Stimulated activated CD4-positive, alpha-beta T cell treated with anti-CD3 and anti-CD28 coated beads, Interleukin-15, amount 100 ng/mL, for 24 hours (primary cell): ENCODE results near the gene ZNF202.
A peak's percentile ranks its signal among the peaks of the same experiment; 100 is the strongest.
"Not testable (repeated sequence)": the region's sequence is repeated elsewhere in the genome, so short reads cannot be mapped to it uniquely, and the experiment has no call there.

Experiments used
- DNase-seq: peaks from one replicate; pipeline ENCODE4 v3.0.0-alpha.2; 2020

The ZNF202 gene

GRCh38 chr11:123741159-123742030, at the start of gene ZNF202:
ZNF202 (minus strand) TSS chr11:123741660; CDS start chr11:123730888, 10,772 bp downstream.
- peak; percentile 95 for DNase-seq

- no peak for DNase-seq
Observed at GRCh38 chr11:123783536-123783935, 42.1 kb upstream of the ZNF202 start.

- DNase-seq: no peak
Observed at GRCh38 chr11:123778511-123778910, 37.1 kb upstream of the ZNF202 start.

GRCh38 chr11:123775715-123776549, 34.5 kb upstream of the ZNF202 start:
- DNase-seq: no peak

GRCh38 chr11:123775289-123775688, 33.8 kb upstream of the ZNF202 start:
- DNase-seq: no peak

GRCh38 chr11:123773959-123774358, 32.5 kb upstream of the ZNF202 start:
- DNase-seq: no peak

GRCh38 chr11:123773026-123773425, 31.6 kb upstream of the ZNF202 start:
- no peak for DNase-seq

- no peak for DNase-seq
Observed at GRCh38 chr11:123771664-123772063, 30.2 kb upstream of the ZNF202 start.

- DNase-seq: no peak
Observed at GRCh38 chr11:123770712-123771111, 29.3 kb upstream of the ZNF202 start.

- DNase-seq: no peak
Observed at GRCh38 chr11:123765601-123766000, 24.1 kb upstream of the ZNF202 start.

GRCh38 chr11:123762422-123762821, 21.0 kb upstream of the ZNF202 start:
- no peak for DNase-seq

GRCh38 chr11:123760894-123761293, 19.4 kb upstream of the ZNF202 start:
- DNase-seq: no peak

GRCh38 chr11:123757976-123758375, 16.5 kb upstream of the ZNF202 start:
- no peak for DNase-seq

GRCh38 chr11:123755813-123756212, 14.4 kb upstream of the ZNF202 start:
- no peak for DNase-seq

- no peak for DNase-seq
Observed at GRCh38 chr11:123755344-123755743, 13.9 kb upstream of the ZNF202 start.

GRCh38 chr11:123754101-123754568, 12.7 kb upstream of the ZNF202 start, which contains the start of gene OR6X1:
OR6X1 (minus strand) TSS chr11:123754518; CDS start chr11:123754518, 0 bp downstream.
- DNase-seq: no peak

GRCh38 chr11:123753110-123753509, 11.7 kb upstream of the ZNF202 start:
- DNase-seq: no peak

- no peak for DNase-seq
Observed at GRCh38 chr11:123751781-123752180, 10.3 kb upstream of the ZNF202 start.

- DNase-seq: not testable (repeated sequence)
Observed at GRCh38 chr11:123748349-123748748, 6.9 kb upstream of the ZNF202 start.

GRCh38 chr11:123745764-123746451, 4.4 kb upstream of the ZNF202 start:
- no peak for DNase-seq

- DNase-seq: no peak
Observed at GRCh38 chr11:123742724-123743120, 1.3 kb upstream of the ZNF202 start.

- DNase-seq: peak; percentile 5
Observed at GRCh38 chr11:123742031-123742723, 717 bp upstream of the ZNF202 start.
